Left ventricle myocardium superior (tissue), 1 donor: Measurements from ENCODE around the gene RHBDL1. TPM values are rescaled to one million over a fixed set of nuclear protein-coding genes. Genes with fewer than 3 reads are reported as not detected.
A peak's percentile ranks its signal among the peaks of the same experiment; 100 is the strongest.

Experiments
- ATAC-seq: fragments of 200-7000 bp; cut with Tn5 transposase; one replicate; pipeline ENCODE4 v1.9.1; 2020; ENCODE audit warnings: mild to moderate bottlenecking, moderate library complexity
- DNase-seq: peaks from one replicate; pipeline ENCODE4 v3.0.0-alpha.2; 2020
- intact Hi-C: fragments of 100-400 bp; cut with micrococcal nuclease; formaldehyde crosslinking; loops from one replicate; pipeline ENCODE4 v1.11.0; 2022
- long read RNA-seq: library from polyadenylated mRNA; unstranded; transcript quantifications from one replicate; pipeline ENCODE4 v2.0.0, GENCODE V29; 2021
- total RNA-seq: library from RNA; stranded (reverse); fragmentation: NEBNext Ultra II Directional; extraction: Animal tissue kit (Norgen Biotek cat#: 25700); gene quantifications from one replicate; pipeline ENCODE4 v1.2.1, GENCODE V29; 2021
- donor health status: DM: no; HTN: yes; CAD: no; lungs with severe emphysema.

RHBDL1 gene
- total RNA-seq: 1.9 TPM
- long read RNA-seq, partial matches to known transcripts: 3 of 10 reads
- long read RNA-seq, other reads (novel, unspliced or antisense): 2 of 10 reads

DNA sequence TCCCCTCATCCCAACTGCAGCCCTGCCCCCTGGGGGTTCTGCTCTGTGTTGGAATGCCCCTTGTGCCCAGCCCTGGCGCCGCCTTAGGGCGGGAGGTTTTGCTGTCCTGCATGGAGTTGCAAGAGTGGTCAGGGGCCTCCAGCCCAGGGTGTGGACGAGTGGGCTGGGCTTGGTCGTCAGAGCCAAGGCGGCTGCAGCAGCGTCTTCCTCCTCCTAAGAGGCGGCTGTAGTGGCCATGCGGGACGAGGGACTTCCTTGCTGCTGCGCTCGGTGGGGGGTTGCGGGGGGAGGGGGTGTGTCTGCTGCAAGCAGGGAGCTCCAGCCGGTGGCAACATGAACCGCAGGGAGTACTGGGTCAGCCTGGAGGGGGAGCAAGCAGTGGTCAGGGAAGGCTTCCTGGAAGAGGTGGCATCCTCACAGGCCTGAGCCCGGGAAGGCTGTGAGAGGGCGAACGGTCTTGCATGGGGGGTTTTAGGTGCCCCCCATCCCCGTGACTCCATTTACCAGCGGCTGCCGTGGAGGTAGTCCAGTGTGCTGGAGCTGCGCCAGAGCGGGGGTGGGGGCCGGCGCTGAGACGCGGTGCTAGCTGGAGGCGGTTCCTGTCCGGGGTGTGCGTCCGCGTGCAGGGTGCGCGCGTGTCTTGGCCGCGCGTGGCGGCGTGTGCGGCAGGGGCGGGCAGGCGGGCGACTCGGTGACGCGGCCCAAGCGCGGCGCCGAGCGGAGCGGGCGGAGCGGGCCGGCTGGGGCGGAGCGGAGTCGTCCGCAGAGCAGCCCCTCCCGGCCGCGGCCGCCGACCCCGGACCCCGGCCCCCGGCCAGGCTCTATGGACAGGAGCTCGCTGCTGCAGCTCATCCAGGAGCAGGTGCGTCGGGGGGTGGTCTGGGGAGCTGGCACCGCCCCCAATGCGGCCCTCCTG lies at the start of gene RHBDL1:
Gene RHBDL1 (plus strand): TSS at position 704 of the 916 bp plus-strand sequence. CDS start 120 bp downstream, at position 824.
- ATAC-seq: no peak
- intact Hi-C loops: no loop called here
- peak; percentile 69 for DNase-seq

DNA sequence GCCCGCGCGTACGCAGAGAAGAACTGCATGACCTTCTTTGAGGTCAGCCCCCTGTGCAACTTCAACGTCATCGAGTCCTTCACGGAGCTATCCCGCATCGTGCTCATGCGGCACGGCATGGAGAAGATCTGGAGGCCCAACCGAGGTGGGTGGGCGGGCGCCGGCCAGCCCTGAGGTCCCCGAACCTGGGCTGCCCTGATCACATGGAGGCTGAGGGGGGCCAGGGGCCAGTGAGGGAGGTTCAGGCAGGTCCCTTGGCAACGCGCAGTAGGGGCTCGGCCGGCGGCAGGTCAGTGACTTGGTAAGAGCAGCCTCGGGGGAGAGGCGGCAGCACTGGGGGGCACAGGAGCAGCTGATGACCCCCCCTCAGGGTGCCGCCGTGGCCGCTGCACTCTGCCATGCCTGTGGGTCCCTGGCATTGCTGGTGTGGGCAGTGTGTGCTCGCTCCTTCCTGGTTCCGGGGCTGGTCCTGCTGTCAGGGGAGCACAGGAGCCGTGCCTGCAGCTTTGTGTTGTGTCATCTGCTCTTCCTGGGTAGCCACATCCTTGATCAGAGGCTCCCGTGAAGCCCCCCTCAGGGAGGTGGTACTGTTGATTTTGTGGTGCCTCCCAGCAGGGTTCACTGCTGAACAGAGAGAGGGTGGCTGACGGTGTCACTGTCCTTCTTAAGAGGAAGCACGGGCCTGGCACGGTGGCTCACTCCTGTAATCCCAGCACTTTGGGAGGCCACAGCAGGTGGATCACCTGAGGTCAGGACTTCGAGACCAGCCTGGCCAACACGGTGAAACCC lies 49.3 kb upstream of the RHBDL1 start:
- DNase-seq (no peak), ATAC-seq (no peak)
- intact Hi-C loops: no loop called here

DNA sequence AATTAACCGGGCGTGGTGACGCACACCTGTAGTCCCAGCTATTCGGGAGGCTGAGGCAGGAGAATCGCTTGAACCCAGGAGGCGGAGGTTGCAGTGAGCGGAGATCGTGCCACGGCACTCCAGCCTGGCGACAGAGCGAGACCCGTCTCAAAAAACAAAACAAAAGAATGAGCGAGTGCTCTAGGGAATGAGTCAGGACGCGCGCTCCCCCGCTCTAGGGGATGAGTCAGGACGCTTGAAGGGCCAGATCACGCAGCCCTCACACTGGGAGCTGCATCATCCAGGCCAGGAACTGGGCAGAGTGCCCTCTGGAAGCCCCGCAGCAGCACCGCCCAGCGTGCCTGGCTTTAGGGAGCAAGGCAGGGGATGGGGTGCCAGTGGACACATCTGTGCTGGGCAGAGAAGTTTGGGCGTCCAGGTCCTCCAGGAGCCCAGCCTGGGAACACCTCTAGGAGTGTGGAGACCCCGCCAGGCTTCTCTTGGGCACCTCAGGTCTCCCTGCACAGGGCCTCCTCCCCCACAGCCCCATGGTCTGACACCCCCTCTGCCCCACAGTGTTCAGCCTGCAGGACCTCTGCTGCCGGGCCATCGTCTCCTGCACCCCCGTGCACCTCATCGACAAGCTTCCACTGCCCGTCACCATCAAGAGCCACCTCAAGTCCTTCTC lies 48.6 kb upstream of the RHBDL1 start:
- no peak for ATAC-seq
- intact Hi-C loops: no loop called here
- DNase-seq: no peak

DNA sequence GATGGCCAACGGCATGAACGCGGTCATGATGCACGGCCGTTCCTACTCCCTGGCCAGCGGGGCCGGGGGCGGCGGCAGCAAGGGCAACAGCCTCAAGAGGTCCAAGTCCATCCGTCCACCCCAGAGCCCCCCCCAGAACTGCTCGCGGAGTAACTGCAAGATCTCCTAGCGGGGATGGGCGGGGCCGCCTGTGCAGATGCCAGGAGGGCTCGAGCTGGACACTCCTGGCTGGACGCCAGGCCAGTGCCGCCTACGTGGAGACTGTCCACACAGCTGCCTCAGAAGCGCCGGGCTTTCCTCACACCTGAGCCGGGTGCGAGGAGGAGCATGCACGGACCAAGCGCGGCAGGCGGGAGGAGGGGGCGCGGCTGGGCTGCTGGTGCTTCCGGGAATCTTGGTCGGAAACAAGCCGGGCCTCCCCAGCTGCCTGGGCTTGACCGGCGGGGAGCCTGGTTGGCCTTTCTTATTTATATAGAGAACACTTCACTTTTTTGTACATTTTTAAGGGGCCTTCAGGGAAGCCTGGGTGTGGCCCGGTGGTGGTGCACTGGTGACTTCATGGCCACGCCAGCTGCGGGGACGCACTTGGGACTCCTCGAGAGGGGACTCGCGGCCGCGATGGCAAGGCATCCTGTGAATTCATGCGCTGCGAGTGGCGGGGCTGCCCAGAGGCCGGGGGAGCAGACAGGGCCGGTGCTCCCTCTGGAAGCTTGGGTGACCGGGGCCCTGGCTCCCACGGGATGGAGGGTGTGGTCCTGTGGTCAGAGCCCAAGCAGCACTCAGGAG lies 47.8 kb upstream of the RHBDL1 start:
- intact Hi-C loops: no loop called here
- DNase-seq (peak; percentile 58), ATAC-seq (no peak)

DNA sequence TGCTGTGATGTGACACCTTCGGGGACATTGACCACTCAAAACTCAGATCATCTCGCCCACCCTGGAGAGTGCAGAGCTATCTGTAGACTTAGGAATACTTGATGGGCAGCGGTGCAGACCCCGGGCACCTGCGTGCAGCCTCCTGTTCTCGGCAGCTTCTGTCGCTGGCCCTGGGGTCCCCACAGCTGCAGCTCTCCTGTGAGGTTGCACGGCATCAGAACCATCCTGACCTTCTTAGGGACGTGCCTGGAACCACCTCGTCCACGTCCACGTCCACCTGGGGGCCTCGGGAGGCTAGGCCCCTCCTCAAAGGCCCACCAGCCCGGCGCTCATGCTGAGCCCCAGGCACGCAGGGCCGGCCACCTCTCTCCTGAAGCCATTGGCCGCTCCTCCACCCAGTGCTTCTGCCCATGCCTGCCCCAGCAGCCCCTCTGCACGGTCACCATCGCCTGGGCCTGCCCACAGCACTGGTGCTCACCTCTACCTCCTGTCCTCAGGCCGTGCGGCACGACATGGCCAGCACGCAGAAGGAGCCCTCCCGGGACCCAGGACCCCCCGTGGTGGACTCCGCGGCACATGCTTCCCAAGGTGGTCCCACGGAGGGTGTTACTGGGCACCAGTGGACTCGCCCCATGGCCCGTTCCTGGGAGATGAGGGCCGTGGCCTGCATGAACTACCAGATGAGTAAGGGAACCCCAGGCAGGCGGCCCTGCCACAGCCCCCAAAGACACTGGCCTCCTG lies 47.0 kb upstream of the RHBDL1 start:
- intact Hi-C loops: no loop called here
- DNase-seq (no peak), ATAC-seq (no peak)

DNA sequence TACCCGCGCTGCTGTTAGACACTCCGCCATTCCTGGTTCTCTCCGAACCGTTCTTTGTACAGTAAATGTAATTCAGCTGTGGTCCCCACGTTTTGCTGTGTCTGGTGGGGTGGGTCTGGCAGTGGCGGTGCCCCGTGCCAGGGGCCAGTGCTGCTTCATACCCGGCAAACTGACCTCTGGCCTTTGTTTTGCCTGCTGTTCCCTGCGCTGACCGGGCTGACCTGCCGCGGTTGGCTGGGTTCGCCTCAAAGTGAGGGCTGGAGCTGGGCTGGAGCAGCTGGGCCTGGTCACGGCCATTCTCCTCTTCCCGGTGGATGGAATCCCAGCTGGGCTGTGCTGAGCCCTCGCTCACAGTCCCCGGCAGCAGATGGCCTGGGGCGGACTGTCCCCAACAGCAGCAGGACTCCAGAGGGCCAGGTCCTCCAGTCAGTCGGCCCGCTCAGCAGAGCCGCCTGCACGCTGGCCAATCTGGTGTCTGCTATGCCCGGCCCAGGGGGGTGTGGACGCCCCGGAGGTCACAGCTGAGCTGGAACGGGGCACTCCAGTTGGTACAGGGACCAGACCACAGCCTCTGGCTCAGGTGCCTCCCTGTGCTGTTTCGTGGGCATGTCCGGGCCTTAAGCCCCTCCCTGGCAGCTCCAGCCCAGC lies 46.2 kb upstream of the RHBDL1 start:
- DNase-seq (peak; percentile 38), ATAC-seq (peak; percentile 8)
- intact Hi-C loops: no loop called here

DNA sequence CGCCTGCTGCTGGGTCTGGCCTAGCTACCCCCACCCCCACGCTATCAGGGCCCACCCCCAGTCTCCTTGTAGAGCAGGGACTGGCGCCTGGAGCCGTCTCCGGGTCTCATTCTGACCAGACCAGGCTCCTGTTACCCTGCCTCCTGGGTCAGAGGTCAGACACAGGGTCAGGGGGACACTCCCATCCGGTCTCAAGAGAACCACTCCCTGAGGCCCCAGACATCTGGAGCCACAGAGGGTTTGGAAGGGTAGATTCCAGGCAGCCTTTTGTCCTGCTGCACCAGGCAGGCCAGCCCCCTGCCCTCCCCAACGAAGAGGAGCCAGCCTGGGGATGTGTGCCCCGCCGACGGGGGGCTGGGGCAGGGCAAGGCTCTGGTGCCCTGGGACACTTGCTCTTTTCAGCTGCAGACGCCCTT lies 45.6 kb upstream of the RHBDL1 start:
- DNase-seq: peak; percentile 35
- ATAC-seq: peak; percentile 14
- intact Hi-C loops: no loop called here

DNA sequence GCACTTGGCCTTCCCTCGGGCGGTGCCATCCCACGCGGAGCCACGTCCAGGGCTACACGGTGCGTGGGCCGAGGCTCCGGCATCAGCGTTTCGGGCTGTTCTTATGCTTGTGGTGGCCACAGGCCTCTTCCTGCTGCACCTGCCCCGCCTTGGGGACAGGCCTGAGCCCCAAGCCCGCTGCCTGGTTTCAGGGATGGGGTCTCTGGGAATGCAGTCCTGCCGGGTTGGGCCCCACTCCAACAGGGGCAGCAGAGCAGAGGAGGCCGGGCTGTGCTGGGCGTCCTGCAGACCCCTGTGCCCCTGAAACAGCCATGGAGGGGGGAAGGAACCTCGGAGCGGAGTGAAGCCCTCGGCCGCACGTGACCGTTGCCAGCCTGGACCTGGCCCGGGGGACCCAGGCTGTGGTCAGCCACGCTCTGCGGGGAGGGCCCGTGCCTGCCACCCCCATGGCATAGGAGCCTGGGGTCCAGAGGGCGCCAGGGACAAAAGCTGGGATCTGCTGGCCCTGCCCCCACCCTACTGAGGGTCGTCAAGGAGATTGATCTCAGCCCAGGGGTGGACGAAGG lies 45.1 kb upstream of the RHBDL1 start:
- ATAC-seq (no peak), DNase-seq (no peak)
- intact Hi-C loops: no loop called here

DNA sequence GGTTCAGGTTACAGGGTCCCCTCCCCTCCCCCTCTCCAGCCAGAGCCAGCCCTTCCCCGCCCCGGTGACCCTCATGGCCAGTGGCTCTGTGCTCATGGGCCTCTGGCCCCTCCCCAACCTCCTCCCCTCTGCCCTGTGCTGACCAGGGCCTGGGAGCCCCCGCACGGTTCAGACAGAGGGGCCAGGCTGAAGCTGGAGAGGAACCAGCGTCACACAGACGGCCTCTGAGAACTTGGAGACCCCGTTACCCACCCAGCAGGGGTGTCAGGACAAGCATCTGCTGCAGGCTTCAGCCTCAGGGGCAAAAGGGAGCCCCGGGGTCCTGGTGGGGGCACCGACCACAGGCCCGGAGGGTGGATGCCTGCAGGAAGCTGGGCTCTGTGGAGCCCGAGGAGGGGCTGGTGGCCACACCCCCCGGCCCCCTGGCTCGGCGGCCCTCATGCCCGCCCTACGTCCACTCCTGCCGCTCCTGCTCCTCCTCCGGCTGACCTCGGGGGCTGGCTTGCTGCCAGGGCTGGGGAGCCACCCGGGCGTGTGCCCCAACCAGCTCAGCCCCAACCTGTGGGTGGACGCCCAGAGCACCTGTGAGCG lies 44.6 kb upstream of the RHBDL1 start, which contains the start of gene WFIKKN1:
Gene WFIKKN1 (plus strand): TSS at position 171 of the 591 bp plus-strand sequence. CDS start 269 bp downstream, at position 440.
- ATAC-seq: no peak
- DNase-seq: peak; percentile 46
- intact Hi-C loops: no loop called here

DNA sequence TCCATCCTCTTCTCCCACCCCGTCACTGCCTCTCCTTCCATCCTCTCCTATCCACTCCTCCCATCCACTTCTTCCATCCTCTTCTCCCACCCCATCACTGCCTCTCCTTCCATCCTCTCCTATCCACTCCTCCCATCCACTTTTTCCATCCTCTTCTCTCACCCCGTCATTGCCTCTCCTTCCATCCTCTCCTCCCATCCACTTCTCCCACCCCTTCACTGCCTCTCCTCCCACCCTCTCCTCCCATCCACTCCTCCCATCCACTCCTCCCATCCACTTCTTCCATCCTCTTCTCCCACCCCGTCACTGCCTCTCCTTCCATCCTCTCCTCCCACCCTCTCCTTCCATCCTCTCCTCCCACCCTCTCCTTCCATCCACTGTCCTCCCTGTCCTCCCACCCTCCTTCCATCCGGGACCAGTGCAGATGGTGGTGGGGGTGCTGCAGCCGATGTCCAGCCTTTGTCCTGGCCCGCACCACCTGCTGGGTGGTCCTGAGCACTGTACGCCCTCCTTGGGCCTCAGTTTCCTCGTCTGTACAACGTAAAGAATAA lies 43.6 kb upstream of the RHBDL1 start:
- intact Hi-C loops: no loop called here
- DNase-seq (no peak), ATAC-seq (no peak)

DNA sequence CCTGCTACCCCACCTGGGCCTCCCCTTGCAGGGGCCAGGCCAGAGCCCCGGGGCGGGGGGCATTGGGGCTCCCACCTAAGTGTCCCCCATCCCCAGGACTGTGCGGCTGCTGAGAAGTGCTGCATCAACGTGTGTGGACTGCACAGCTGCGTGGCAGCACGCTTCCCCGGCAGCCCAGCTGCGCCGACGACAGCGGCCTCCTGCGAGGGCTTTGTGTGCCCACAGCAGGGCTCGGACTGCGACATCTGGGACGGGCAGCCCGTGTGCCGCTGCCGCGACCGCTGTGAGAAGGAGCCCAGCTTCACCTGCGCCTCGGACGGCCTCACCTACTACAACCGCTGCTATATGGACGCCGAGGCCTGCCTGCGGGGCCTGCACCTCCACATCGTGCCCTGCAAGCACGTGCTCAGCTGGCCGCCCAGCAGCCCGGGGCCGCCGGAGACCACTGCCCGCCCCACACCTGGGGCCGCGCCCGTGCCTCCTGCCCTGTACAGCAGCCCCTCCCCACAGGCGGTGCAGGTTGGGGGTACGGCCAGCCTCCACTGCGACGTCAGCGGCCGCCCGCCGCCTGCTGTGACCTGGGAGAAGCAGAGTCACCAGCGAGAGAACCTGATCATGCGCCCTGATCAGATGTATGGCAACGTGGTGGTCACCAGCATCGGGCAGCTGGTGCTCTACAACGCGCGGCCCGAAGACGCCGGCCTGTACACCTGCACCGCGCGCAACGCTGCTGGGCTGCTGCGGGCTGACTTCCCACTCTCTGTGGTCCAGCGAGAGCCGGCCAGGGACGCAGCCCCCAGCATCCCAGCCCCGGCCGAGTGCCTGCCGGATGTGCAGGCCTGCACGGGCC lies 42.8 kb upstream of the RHBDL1 start:
- DNase-seq (peak; percentile 33), ATAC-seq (no peak)
- intact Hi-C loops: no loop called here

DNA sequence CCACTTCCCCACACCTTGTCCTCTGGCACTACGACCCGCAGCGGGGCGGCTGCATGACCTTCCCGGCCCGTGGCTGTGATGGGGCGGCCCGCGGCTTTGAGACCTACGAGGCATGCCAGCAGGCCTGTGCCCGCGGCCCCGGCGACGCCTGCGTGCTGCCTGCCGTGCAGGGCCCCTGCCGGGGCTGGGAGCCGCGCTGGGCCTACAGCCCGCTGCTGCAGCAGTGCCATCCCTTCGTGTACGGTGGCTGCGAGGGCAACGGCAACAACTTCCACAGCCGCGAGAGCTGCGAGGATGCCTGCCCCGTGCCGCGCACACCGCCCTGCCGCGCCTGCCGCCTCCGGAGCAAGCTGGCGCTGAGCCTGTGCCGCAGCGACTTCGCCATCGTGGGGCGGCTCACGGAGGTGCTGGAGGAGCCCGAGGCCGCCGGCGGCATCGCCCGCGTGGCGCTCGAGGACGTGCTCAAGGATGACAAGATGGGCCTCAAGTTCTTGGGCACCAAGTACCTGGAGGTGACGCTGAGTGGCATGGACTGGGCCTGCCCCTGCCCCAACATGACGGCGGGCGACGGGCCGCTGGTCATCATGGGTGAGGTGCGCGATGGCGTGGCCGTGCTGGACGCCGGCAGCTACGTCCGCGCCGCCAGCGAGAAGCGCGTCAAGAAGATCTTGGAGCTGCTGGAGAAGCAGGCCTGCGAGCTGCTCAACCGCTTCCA lies 42.0 kb upstream of the RHBDL1 start:
- intact Hi-C loops: no loop called here
- peak; percentile 36 for DNase-seq
- no peak for ATAC-seq

DNA sequence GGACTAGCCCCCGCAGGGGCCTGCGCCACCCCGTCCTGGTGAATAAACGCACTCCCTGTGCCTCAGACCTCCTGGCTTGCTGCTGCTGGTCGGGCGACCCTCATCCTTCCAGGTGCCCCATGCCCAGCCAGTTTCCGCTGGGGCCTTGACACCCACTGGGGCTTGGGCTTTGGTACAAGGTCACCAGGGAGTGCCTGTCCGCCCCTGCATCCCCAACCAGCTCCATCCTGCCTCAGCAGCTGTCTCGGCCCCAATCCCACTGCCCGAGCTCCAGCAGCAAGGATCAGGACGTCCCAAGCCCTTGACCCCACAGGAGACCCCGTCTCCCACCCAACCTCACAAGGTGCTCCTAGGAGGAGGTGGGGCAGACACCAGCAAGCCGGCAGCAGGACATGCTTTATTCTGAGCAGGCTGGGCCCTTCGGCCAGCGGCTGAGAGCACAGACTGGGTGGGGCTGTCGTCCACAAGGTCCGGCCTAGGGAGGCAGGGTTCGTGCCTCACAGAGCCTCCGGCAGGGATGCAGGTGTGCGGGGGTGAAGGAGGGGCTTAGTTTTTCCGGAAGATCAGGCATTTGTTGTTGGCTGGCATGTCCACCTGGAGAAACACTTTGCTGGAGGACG lies 41.3 kb upstream of the RHBDL1 start:
- ATAC-seq (no peak), DNase-seq (no peak)
- intact Hi-C loops: no loop called here

DNA sequence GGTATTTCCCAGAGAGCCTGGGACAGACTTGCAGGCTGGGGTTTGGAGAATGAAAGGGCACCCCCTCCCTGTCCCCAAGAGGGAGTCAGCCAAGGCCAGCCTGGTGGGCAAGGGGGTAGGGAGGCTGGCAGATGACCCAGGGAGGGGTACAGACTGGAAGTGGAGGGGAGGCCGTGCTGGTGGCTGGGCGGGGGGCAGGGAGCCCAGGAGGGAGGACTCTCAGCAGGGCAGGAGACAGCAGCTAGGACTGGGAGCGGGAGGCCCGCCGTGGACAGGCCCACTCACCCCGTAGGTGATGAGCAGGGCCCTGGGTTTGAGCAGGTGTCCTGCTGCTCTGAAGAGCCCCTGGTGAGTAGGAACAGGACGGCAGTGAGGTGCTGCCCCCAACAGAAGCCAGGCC lies 40.5 kb upstream of the RHBDL1 start:
- intact Hi-C loops: no loop called here
- DNase-seq (no peak), ATAC-seq (no peak)
